Measurements from ENCODE around the gene ADCY1. TPM values are rescaled to one million over a fixed set of nuclear protein-coding genes. Genes with fewer than 3 reads are reported as not detected.

Gene ADCY1
- total and polyA plus RNA-seq, 2 donors (not counting 1 experiment from before 2014, with no cell fraction given): 0.23 to 2.5 TPM

DNA sequence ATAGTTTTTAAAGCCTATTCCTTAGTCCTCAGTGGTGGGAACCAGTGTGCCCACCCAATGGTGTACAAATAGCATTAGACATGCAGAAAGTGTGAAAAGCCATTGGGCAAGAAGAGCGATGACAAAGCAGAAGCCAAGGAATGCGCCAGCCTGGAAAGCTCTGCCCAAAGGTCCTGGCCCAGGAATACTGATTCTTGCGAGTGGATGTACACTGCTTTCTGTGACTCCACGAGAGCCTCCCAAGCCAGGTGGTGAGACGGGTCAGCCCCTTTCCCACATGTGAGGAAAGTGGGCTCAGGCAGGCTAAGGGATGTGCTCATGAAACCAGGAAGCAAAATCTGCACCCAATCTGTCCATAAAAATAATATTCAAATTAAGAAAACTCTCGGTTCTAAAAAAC is 106.6 kb downstream of the ADCY1 start:
- Histone ChIP-seq H3K4me2 (ENCODE audit: extremely low read depth, insufficient read depth, low read length) (no peak overlapping the region), H3K27me3 (ENCODE audit: control insufficient read depth, insufficient read depth, low read length) (peaks cover 6% of the 10 kb centered on the region), H3K4me1 (ENCODE audit: control insufficient read depth, extremely low read depth, insufficient read depth, low read length) (no peaks in the 10 kb centered on the region), H4K20me1 (ENCODE audit: control insufficient read depth, extremely low read depth, insufficient read depth, low read length) (no peaks in the 10 kb centered on the region), H3K79me2 (ENCODE audit: control insufficient read depth, insufficient read depth, low read length) (no peaks in the 10 kb centered on the region), H3K4me3 (replicated peaks in 1 of 4; ENCODE audit: control extremely low read depth in 1 of 4, insufficient read depth in 1 of 4, low read depth in 3 of 4, low read length in 4 of 4) (no peak overlapping the region), H3K9ac (ENCODE audit: insufficient read depth, low read length) (no peak overlapping the region), H3K36me3 (ENCODE audit: control insufficient read depth, insufficient read depth, low read length) (no peaks in the 10 kb centered on the region), H2AFZ (ENCODE audit: low read length) (no peak overlapping the region), H3K27ac (ENCODE audit: insufficient read depth, low read length) (no peak overlapping the region), H3K9me3 (ENCODE audit: control insufficient read depth, insufficient read depth, low read depth, low read length) (no peaks in the 10 kb centered on the region)
- no peak for TF ChIP-seq EZH2 (IDR thresholded peaks at IDR 0.05; ENCODE audit: low read length, missing control alignments)
- TF ChIP-seq, protein P1, sequence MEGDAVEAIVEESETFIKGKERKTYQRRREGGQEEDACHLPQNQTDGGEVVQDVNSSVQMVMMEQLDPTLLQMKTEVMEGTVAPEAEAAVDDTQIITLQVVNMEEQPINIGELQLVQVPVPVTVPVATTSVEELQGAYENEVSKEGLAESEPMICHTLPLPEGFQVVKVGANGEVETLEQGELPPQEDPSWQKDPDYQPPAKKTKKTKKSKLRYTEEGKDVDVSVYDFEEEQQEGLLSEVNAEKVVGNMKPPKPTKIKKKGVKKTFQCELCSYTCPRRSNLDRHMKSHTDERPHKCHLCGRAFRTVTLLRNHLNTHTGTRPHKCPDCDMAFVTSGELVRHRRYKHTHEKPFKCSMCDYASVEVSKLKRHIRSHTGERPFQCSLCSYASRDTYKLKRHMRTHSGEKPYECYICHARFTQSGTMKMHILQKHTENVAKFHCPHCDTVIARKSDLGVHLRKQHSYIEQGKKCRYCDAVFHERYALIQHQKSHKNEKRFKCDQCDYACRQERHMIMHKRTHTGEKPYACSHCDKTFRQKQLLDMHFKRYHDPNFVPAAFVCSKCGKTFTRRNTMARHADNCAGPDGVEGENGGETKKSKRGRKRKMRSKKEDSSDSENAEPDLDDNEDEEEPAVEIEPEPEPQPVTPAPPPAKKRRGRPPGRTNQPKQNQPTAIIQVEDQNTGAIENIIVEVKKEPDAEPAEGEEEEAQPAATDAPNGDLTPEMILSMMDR (conservative IDR thresholded peaks at IDR 0.05 in 1 of 2, IDR thresholded peaks at IDR 0.05 in 1 of 2; ENCODE audit: low read depth in 1 of 2, low read length in 2 of 2): no peak
- DNase-seq (ENCODE audit: low read depth in 2 of 2): no peak

DNA sequence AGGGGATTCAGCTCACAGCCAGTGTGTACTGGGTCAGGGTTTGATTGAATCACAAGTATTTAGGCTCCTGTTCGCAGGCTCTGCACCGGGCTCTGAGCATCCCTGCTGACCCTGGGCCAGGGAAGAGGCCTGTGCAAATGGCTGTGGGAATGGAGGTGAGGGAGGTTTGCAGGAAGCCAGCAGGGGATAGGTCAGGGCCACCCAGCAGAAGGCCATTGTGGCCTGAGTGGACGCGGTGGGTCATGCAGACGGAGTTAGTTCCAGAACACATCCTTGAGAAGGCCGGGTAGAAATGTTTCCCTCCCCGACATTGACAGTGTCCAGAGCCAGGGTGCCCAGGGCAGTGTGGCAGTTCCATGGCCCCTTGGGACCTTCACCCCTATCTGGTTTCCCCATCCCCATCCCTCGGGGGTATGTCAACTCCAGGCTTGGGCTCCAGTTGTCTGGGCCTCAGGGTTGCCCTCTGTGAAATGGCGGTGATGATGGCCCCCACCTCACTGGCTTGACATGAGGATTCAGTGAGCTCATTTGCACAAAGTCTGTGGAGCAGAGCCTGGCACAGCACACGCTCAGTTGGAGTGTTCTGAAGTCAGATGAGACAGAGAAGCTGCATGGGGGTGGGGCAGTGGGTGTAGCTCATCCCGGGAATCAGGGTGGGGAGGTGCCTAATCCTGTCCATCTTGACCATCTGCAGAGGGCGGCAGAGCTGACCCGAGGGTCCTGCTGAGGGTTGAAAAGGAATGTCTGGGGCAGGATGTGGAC is 107.6 kb downstream of the ADCY1 start:
- Histone ChIP-seq H3K27ac (ENCODE audit: insufficient read depth, low read length) (no peak overlapping the region), H4K20me1 (ENCODE audit: control insufficient read depth, extremely low read depth, insufficient read depth, low read length) (no peaks in the 10 kb centered on the region), H2AFZ (ENCODE audit: low read length) (no peak overlapping the region), H3K27me3 (ENCODE audit: control insufficient read depth, insufficient read depth, low read length) (peaks cover 6% of the 10 kb centered on the region), H3K4me1 (ENCODE audit: control insufficient read depth, extremely low read depth, insufficient read depth, low read length) (no peaks in the 10 kb centered on the region), H3K4me2 (ENCODE audit: extremely low read depth, insufficient read depth, low read length) (no peak overlapping the region), H3K4me3 (replicated peaks in 1 of 4; ENCODE audit: control extremely low read depth in 1 of 4, insufficient read depth in 1 of 4, low read depth in 3 of 4, low read length in 4 of 4) (no peak overlapping the region), H3K9me3 (ENCODE audit: control insufficient read depth, insufficient read depth, low read depth, low read length) (no peaks in the 10 kb centered on the region), H3K36me3 (ENCODE audit: control insufficient read depth, insufficient read depth, low read length) (no peaks in the 10 kb centered on the region), H3K9ac (ENCODE audit: insufficient read depth, low read length) (no peak overlapping the region), H3K79me2 (ENCODE audit: control insufficient read depth, insufficient read depth, low read length) (no peaks in the 10 kb centered on the region)
- TF ChIP-seq, protein P1 (conservative IDR thresholded peaks at IDR 0.05 in 1 of 2, IDR thresholded peaks at IDR 0.05 in 1 of 2; ENCODE audit: low read depth in 1 of 2, low read length in 2 of 2): no peak
- TF ChIP-seq EZH2 (IDR thresholded peaks at IDR 0.05; ENCODE audit: low read length, missing control alignments): no peak
- peak in 1 of 2 donors; percentile 1 for DNase-seq (ENCODE audit: low read depth in 2 of 2)

DNA sequence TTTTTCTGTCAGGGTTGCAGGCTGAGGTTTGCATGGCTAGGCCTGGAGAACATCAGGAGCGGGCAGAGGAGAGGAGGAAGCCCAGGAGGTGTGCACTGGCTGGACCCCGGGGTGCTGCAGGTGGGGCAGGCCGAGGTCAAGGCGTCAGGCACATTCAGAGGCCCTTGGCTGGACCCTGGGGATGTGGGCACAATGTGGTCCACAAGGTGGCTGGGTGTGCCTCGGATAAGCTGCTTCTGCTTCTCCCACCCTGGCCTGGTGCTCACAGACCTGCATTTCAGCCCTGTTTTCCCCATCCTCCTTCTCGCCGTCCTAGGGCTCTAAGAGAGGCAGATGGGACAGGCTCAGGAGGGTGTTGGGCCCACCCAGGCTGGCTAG is 108.2 kb downstream of the ADCY1 start:
- Histone ChIP-seq H3K79me2 (ENCODE audit: control insufficient read depth, insufficient read depth, low read length) (no peaks in the 10 kb centered on the region), H3K4me2 (ENCODE audit: extremely low read depth, insufficient read depth, low read length) (no peak overlapping the region), H3K36me3 (ENCODE audit: control insufficient read depth, insufficient read depth, low read length) (no peaks in the 10 kb centered on the region), H3K4me3 (replicated peaks in 1 of 4; ENCODE audit: control extremely low read depth in 1 of 4, insufficient read depth in 1 of 4, low read depth in 3 of 4, low read length in 4 of 4) (no peak overlapping the region), H3K4me1 (ENCODE audit: control insufficient read depth, extremely low read depth, insufficient read depth, low read length) (no peaks in the 10 kb centered on the region), H3K27me3 (ENCODE audit: control insufficient read depth, insufficient read depth, low read length) (peaks cover 6% of the 10 kb centered on the region), H2AFZ (ENCODE audit: low read length) (no peak overlapping the region), H3K9me3 (ENCODE audit: control insufficient read depth, insufficient read depth, low read depth, low read length) (no peaks in the 10 kb centered on the region), H4K20me1 (ENCODE audit: control insufficient read depth, extremely low read depth, insufficient read depth, low read length) (no peaks in the 10 kb centered on the region), H3K9ac (ENCODE audit: insufficient read depth, low read length) (no peak overlapping the region), H3K27ac (ENCODE audit: insufficient read depth, low read length) (no peak overlapping the region)
- DNase-seq (ENCODE audit: low read depth in 2 of 2): no peak
- TF ChIP-seq EZH2 (IDR thresholded peaks at IDR 0.05; ENCODE audit: low read length, missing control alignments): no peak
- TF ChIP-seq, protein P1 (conservative IDR thresholded peaks at IDR 0.05 in 1 of 2, IDR thresholded peaks at IDR 0.05 in 1 of 2; ENCODE audit: low read depth in 1 of 2, low read length in 2 of 2): no peak
